Mucosa of stomach (tissue), 1 donor: ENCODE measurements around the gene SLC48A1.

Source experiments
- H3K27me3 ChIP-seq: one replicate; pipeline ENCODE4 v1.7.0; 2013; ENCODE audit warnings: mild to moderate bottlenecking, low read length; ENCODE audit not compliant: control insufficient read depth, insufficient read depth
- H3K36me3 ChIP-seq: one replicate; pipeline ENCODE4 v1.7.0; 2013; ENCODE audit warnings: low read length; ENCODE audit not compliant: control insufficient read depth, insufficient read depth
- H3K4me1 ChIP-seq: one replicate; pipeline ENCODE4 v1.7.0; 2013; ENCODE audit warnings: mild to moderate bottlenecking, low read length; ENCODE audit not compliant: control insufficient read depth, insufficient read depth
- H3K4me3 ChIP-seq: one replicate; pipeline ENCODE4 v1.7.0; 2013; ENCODE audit warnings: low read length
- H3K9ac ChIP-seq: one replicate; pipeline ENCODE4 v1.7.0; 2013; ENCODE audit warnings: mild to moderate bottlenecking, low read length, moderate library complexity
- H3K9me3 ChIP-seq: one replicate; pipeline ENCODE4 v1.7.0; 2013; ENCODE audit warnings: mild to moderate bottlenecking, low read length, moderate library complexity; ENCODE audit not compliant: control insufficient read depth
- donor health status: Pancreatic carcinoma.

Gene SLC48A1

DNA sequence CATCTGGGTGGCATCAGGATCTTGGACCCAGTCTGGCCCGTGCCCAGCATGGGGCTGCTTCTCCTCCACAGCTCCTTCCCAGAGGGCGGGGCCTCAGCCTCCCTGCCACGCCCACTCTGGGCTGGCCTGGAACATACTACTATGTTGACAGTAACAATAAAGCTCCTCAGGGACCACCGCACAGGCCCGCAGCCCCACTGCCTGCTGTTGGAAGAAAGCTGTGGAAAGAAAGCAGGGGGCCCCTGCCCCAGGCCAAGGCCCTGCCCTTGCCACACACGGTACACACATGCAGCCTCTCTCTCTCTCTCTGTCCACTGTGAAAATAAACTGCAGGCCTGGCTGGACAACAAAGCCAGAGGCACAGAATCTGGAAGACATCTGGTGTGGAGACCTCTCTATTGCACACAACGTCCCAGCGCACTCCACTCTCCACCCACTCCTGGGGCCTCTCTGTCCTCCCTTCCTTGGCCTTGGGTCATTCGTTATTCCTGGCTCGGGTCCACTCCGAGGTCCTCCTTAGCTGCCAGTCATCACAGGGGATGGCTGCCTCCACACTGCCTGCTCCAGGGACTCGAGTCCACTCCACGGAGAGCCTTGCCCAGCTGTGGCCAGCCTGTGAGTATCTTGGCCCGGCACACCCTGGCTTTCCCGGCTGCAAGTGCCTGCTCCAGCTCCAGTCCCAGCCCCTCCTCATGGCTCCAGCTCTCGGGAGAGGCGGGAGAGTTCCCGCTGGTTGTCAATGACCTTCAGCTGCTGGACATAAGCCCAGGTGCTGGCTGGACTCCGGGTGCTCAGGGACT, 36.0 kb upstream of the SLC48A1 start:
- Histone ChIP-seq H3K4me1 (peaks cover 43% of the 10 kb centered on the region), H3K4me3 (no peak overlapping the region)

GRCh38 chr12:47737936-47738594, 35.0 kb upstream of the SLC48A1 start:
- no peaks in the 10 kb centered on the region for H3K36me3 ChIP-seq
- H3K27me3 ChIP-seq: no peaks in the 10 kb centered on the region
- no peak overlapping the region for H3K9ac ChIP-seq
- peaks cover 43% of the 10 kb centered on the region for H3K4me1 ChIP-seq
- no peaks in the 10 kb centered on the region for H3K9me3 ChIP-seq
- H3K4me3 ChIP-seq: no peak overlapping the region

More for the DNA sequence above, 36.0 kb upstream of the SLC48A1 start:
- Histone ChIP-seq H3K36me3 (no peaks in the 10 kb centered on the region), H3K27me3 (no peaks in the 10 kb centered on the region), H3K9ac (no peak overlapping the region), H3K9me3 (no peaks in the 10 kb centered on the region)

DNA sequence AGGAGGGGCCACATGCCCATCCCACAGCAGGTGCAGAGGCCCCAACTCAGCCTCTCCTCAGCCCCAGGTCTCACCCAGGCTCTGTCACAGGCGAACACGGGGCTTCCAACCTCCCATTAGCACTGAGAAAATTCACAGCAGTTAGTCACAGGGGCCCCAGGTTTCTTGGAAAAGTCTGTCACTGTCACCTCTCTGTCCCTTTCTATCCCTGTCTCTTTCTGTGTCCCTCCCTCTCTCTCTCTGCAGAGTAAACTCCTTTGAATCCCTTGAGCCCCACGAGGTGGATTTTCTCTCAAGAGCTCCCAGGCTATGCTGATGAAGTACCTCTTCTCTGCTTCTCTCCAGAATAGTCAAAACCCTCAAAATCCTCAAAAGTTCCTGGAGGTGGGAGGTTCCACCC, 33.7 kb upstream of the SLC48A1 start:
- peaks cover 43% of the 10 kb centered on the region for H3K4me1 ChIP-seq

GRCh38 chr12:47739979-47740378, 33.1 kb upstream of the SLC48A1 start:
- H3K36me3 ChIP-seq: no peaks in the 10 kb centered on the region
- H3K9ac ChIP-seq: no peak overlapping the region
- no peaks in the 10 kb centered on the region for H3K9me3 ChIP-seq
- no peaks in the 10 kb centered on the region for H3K27me3 ChIP-seq
- no peak overlapping the region for H3K4me3 ChIP-seq
- H3K4me1 ChIP-seq: peaks cover 41% of the 10 kb centered on the region

More for the DNA sequence above, 33.7 kb upstream of the SLC48A1 start:
- H3K9ac ChIP-seq: no peak overlapping the region
- no peaks in the 10 kb centered on the region for H3K36me3 ChIP-seq
- no peak overlapping the region for H3K4me3 ChIP-seq
- H3K27me3 ChIP-seq: no peaks in the 10 kb centered on the region
- H3K9me3 ChIP-seq: no peaks in the 10 kb centered on the region

GRCh38 chr12:47740606-47741339, 32.3 kb upstream of the SLC48A1 start:
- Histone ChIP-seq H3K4me1 (peaks cover 36% of the 10 kb centered on the region), H3K27me3 (no peaks in the 10 kb centered on the region), H3K9me3 (no peaks in the 10 kb centered on the region), H3K9ac (no peak overlapping the region), H3K36me3 (no peaks in the 10 kb centered on the region), H3K4me3 (no peak overlapping the region)

DNA sequence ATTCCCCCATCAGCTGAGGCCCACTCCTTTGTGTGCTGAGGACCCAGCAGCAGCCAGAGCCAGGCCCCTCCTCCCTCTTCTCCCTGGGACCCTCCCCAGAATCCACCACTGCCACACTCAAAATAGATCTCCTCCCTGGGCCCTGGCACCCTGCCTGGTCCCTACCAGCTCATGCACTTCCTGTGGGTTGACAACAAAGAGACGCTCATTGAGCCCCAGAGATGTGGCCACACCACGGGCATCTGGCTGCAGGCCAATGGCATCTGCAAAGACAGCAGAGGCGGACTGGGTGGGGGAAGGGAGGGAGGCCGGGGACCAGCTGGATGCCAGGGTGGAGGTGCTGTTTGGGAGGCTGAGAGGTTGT, 31.7 kb upstream of the SLC48A1 start:
- H3K9me3 ChIP-seq: no peaks in the 10 kb centered on the region
- peaks cover 32% of the 10 kb centered on the region for H3K4me1 ChIP-seq
- no peak overlapping the region for H3K9ac ChIP-seq
- H3K27me3 ChIP-seq: no peaks in the 10 kb centered on the region
- no peak overlapping the region for H3K4me3 ChIP-seq
- H3K36me3 ChIP-seq: no peaks in the 10 kb centered on the region

GRCh38 chr12:47742253-47742825, 30.7 kb upstream of the SLC48A1 start:
- H3K36me3 ChIP-seq: no peaks in the 10 kb centered on the region
- no peak overlapping the region for H3K9ac ChIP-seq
- peaks cover 22% of the 10 kb centered on the region for H3K4me1 ChIP-seq
- H3K4me3 ChIP-seq: no peak overlapping the region
- no peaks in the 10 kb centered on the region for H3K9me3 ChIP-seq
- H3K27me3 ChIP-seq: no peaks in the 10 kb centered on the region

DNA sequence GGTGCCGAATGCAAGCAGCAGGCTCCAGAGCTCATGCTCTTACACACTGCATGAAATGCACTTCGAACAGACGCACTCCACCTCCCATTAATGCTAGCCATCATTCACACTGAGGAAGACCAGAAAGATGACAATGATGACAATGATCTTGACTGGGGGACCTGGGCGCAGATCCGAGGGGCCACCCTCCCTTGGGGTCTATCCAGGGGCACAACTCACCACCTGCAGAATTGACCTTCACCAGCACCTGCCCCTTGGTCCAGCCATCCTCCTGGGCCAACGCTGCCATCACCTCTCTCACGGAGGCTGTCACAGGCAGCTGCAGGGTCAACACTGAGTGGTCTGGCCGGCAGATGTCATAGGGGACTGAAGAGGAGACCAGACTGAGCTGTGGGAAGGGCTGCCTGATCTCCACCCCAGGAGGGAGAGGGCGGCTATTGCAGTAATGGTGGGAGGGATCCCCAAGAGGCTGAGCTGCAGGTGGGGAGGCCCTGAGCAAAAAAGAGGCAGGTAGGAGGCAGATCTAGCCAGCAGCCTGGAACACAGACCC, 29.7 kb upstream of the SLC48A1 start:
- Histone ChIP-seq H3K4me1 (peaks cover 18% of the 10 kb centered on the region), H3K27me3 (no peaks in the 10 kb centered on the region), H3K4me3 (no peak overlapping the region), H3K9ac (no peak overlapping the region), H3K36me3 (no peaks in the 10 kb centered on the region), H3K9me3 (no peaks in the 10 kb centered on the region)

GRCh38 chr12:47744005-47744651, 28.9 kb upstream of the SLC48A1 start:
- no peaks in the 10 kb centered on the region for H3K9me3 ChIP-seq
- no peaks in the 10 kb centered on the region for H3K27me3 ChIP-seq
- H3K36me3 ChIP-seq: no peaks in the 10 kb centered on the region
- H3K4me3 ChIP-seq: no peak overlapping the region
- H3K4me1 ChIP-seq: peaks cover 18% of the 10 kb centered on the region
- H3K9ac ChIP-seq: no peak overlapping the region

DNA sequence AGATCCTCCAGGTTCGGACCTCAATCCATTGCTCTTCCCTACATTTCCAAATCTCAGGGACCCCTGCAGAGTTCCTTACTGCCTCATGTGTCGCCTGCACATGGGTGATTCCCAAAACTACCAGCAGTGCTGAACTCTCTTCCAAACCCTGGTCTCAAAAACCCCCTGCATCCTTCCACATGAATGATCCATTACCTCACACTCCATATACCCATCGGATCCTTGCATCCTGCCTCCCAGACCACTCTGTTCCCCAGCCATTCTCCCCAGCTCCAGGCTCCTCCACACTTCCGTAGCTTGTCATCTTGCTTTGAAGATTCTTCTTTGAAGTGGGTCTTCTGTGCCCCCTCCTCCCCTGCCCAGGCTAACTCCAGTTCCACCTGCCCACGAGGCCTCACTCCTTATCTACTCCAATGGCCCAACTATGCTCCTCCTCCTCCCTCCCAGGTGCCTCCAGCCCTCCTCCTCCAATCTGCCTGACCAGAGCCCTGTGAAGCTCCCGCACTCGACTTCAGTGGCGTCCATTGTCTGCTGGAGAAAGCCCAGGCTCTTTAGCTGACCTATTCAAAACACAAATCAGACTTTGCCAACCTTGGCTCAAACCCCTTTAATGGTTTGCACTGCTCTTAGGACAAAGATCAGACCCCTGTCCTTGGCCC, 28.1 kb upstream of the SLC48A1 start:
- Histone ChIP-seq H3K9ac (no peak overlapping the region), H3K36me3 (peaks cover 3% of the 10 kb centered on the region), H3K9me3 (no peaks in the 10 kb centered on the region), H3K4me3 (no peak overlapping the region), H3K4me1 (peaks cover 14% of the 10 kb centered on the region), H3K27me3 (no peaks in the 10 kb centered on the region)

DNA sequence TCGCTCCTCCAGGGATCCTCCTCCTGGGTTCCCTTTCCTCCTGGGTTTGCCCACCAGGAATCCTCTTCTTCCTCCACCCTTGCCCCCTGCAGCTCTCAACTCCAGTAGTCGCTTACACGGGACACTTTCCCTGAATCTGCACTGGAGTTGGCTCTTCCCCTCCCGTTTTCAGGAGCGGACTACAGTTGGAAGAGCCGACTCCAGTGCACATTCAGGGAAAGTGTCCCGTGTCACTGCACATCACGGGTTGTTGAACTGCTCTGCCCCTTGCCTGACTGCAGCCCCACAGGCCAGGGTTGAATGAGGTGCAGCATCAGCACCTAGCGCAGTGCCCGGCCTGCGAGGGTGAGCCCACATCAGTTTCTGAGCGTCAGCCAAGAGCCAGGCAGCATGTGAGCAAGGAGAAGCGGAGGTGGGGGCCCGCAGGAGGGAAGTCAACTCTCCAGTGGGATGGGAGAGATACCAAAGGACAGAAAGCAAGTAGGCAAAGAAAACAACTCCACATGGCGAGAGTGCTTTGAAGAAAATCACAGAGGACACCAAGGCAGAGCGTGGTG, 27.5 kb upstream of the SLC48A1 start:
- Histone ChIP-seq H3K27me3 (no peaks in the 10 kb centered on the region), H3K36me3 (peaks cover 4% of the 10 kb centered on the region), H3K9me3 (no peaks in the 10 kb centered on the region), H3K4me3 (no peak overlapping the region), H3K9ac (no peak overlapping the region), H3K4me1 (peaks cover 13% of the 10 kb centered on the region)
